ENCODE data around the gene RAB20.

DNA sequence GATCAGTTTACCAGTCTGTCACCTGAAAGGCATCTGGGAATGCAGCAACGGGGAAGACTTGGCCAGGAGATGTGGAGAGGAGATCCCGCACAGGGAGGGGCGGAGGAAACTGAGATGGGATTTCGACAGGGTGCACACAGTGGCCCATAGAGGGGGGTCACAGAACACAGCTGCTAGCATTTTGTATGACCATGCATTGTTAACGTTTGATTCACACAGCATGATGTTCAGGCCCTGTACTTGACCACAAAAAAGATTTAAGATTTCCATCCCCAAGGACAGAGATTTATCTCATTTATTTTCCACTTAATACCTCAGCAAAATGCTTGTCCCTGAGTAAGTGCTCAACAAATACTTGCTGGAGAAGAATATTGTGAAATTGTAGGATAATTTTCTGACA, 63.2 kb downstream of the RAB20 start:
- TF ChIP-seq PKNOX1 (IDR thresholded peaks at IDR 0.05): no peak
- no peak for TF ChIP-seq FOXM1 (IDR thresholded peaks at IDR 0.05; ENCODE audit: borderline replicate concordance)
- no peak for TF ChIP-seq LEF1 (IDR thresholded peaks at IDR 0.05; ENCODE audit: borderline replicate concordance)
- no peak for TF ChIP-seq BHLHE40 (IDR thresholded peaks at IDR 0.05; ENCODE audit: borderline replicate concordance)
- TF ChIP-seq ARNT (IDR thresholded peaks at IDR 0.05): no peak
- no peak for TF ChIP-seq SP1 (IDR thresholded peaks at IDR 0.05)
- TF ChIP-seq FOXA1 (IDR thresholded peaks at IDR 0.05): no peak
- TF ChIP-seq SUZ12 (IDR thresholded peaks at IDR 0.05): no peak
- no peak for TF ChIP-seq L3MBTL2 (conservative IDR thresholded peaks at IDR 0.05)
- TF ChIP-seq CTBP1 (IDR thresholded peaks at IDR 0.05; ENCODE audit: borderline replicate concordance): no peak
- TF ChIP-seq ZNF384 (IDR thresholded peaks at IDR 0.05): no peak
- no peak for TF ChIP-seq NFRKB (IDR thresholded peaks at IDR 0.05)
- TF ChIP-seq TARDBP (IDR thresholded peaks at IDR 0.05): no peak
